Measurements from ENCODE around the gene GALNT13. TPM values are rescaled to one million over a fixed set of nuclear protein-coding genes. Genes with fewer than 3 reads are reported as not detected.

Gene GALNT13
- total and polyA plus RNA-seq, 2 donors (not counting 1 experiment from before 2014, with no cell fraction given) = 0.17 TPM; not detected in 1

- H3K4me2 ChIP-seq (ENCODE audit: extremely low read depth, insufficient read depth, low read length) = no peak overlapping the region
- H3K27ac ChIP-seq (ENCODE audit: insufficient read depth, low read length) = no peak overlapping the region
- no peaks in the 10 kb centered on the region for H3K79me2 ChIP-seq (ENCODE audit: control insufficient read depth, insufficient read depth, low read length)
- H4K20me1 ChIP-seq (ENCODE audit: control insufficient read depth, extremely low read depth, insufficient read depth, low read length) = no peaks in the 10 kb centered on the region
- no peaks in the 10 kb centered on the region for H3K4me1 ChIP-seq (ENCODE audit: control insufficient read depth, extremely low read depth, insufficient read depth, low read length)
- no peaks in the 10 kb centered on the region for H3K36me3 ChIP-seq (ENCODE audit: control insufficient read depth, insufficient read depth, low read length)
- peak in 1 of 2 donors; percentile 41 for DNase-seq (ENCODE audit: low read depth in 2 of 2)
- H3K4me3 ChIP-seq (replicated peaks in 1 of 4; ENCODE audit: control extremely low read depth in 1 of 4, insufficient read depth in 1 of 4, low read depth in 3 of 4, low read length in 4 of 4) = no peak overlapping the region
- H3K27me3 ChIP-seq (ENCODE audit: control insufficient read depth, insufficient read depth, low read length) = no peaks in the 10 kb centered on the region
- no peak overlapping the region for H2AFZ ChIP-seq (ENCODE audit: low read length)
- H3K9me3 ChIP-seq (ENCODE audit: control insufficient read depth, insufficient read depth, low read depth, low read length) = no peaks in the 10 kb centered on the region
- H3K9ac ChIP-seq (ENCODE audit: insufficient read depth, low read length) = no peak overlapping the region
- TF ChIP-seq EZH2 (IDR thresholded peaks at IDR 0.05; ENCODE audit: low read length, missing control alignments) = no peak
- TF ChIP-seq, protein P1, sequence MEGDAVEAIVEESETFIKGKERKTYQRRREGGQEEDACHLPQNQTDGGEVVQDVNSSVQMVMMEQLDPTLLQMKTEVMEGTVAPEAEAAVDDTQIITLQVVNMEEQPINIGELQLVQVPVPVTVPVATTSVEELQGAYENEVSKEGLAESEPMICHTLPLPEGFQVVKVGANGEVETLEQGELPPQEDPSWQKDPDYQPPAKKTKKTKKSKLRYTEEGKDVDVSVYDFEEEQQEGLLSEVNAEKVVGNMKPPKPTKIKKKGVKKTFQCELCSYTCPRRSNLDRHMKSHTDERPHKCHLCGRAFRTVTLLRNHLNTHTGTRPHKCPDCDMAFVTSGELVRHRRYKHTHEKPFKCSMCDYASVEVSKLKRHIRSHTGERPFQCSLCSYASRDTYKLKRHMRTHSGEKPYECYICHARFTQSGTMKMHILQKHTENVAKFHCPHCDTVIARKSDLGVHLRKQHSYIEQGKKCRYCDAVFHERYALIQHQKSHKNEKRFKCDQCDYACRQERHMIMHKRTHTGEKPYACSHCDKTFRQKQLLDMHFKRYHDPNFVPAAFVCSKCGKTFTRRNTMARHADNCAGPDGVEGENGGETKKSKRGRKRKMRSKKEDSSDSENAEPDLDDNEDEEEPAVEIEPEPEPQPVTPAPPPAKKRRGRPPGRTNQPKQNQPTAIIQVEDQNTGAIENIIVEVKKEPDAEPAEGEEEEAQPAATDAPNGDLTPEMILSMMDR (conservative IDR thresholded peaks at IDR 0.05 in 1 of 2, IDR thresholded peaks at IDR 0.05 in 1 of 2; ENCODE audit: low read depth in 1 of 2, low read length in 2 of 2) = no peak
Measured at GRCh38 chr2:154125891-154126290, 254.2 kb downstream of the GALNT13 start.

DNA sequence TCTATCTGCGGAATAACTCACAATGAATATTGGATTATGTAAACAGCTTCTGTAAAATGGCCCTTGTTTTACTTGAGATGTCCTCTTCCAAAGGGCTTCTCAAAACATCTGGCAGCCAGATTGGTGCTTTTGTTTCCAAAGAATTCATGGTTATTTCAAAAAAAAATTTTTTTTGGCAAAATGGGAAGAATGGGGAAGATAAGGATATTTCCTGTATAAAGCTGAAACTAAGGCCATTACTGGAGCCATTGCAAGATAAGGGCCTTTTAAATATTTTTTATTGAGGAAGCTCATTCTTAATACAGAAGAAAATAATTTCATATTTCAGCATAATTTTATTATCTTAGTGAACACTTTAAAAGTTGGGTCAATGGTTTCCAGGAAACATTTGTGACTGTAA lies 259.1 kb downstream of the GALNT13 start:
- Histone ChIP-seq H4K20me1 (ENCODE audit: control insufficient read depth, extremely low read depth, insufficient read depth, low read length) (no peaks in the 10 kb centered on the region), H3K4me2 (ENCODE audit: extremely low read depth, insufficient read depth, low read length) (no peak overlapping the region), H3K27me3 (ENCODE audit: control insufficient read depth, insufficient read depth, low read length) (no peaks in the 10 kb centered on the region), H3K79me2 (ENCODE audit: control insufficient read depth, insufficient read depth, low read length) (no peaks in the 10 kb centered on the region), H3K9me3 (ENCODE audit: control insufficient read depth, insufficient read depth, low read depth, low read length) (no peaks in the 10 kb centered on the region), H3K4me3 (replicated peaks in 1 of 4; ENCODE audit: control extremely low read depth in 1 of 4, insufficient read depth in 1 of 4, low read depth in 3 of 4, low read length in 4 of 4) (no peak overlapping the region), H3K27ac (ENCODE audit: insufficient read depth, low read length) (no peak overlapping the region), H3K9ac (ENCODE audit: insufficient read depth, low read length) (no peak overlapping the region), H2AFZ (ENCODE audit: low read length) (no peak overlapping the region), H3K4me1 (ENCODE audit: control insufficient read depth, extremely low read depth, insufficient read depth, low read length) (no peaks in the 10 kb centered on the region), H3K36me3 (ENCODE audit: control insufficient read depth, insufficient read depth, low read length) (no peaks in the 10 kb centered on the region)
- DNase-seq (ENCODE audit: low read depth in 2 of 2) = no peak
- no peak for TF ChIP-seq EZH2 (IDR thresholded peaks at IDR 0.05; ENCODE audit: low read length, missing control alignments)
- TF ChIP-seq, protein P1 (conservative IDR thresholded peaks at IDR 0.05 in 1 of 2, IDR thresholded peaks at IDR 0.05 in 1 of 2; ENCODE audit: low read depth in 1 of 2, low read length in 2 of 2) = no peak

GRCh38 chr2:154132827-154133226 lies 261.1 kb downstream of the GALNT13 start:
- Histone ChIP-seq H3K9me3 (ENCODE audit: control insufficient read depth, insufficient read depth, low read depth, low read length) (no peaks in the 10 kb centered on the region), H3K79me2 (ENCODE audit: control insufficient read depth, insufficient read depth, low read length) (no peaks in the 10 kb centered on the region), H3K36me3 (ENCODE audit: control insufficient read depth, insufficient read depth, low read length) (no peaks in the 10 kb centered on the region), H3K27me3 (ENCODE audit: control insufficient read depth, insufficient read depth, low read length) (no peaks in the 10 kb centered on the region), H3K4me1 (ENCODE audit: control insufficient read depth, extremely low read depth, insufficient read depth, low read length) (no peaks in the 10 kb centered on the region), H3K27ac (ENCODE audit: insufficient read depth, low read length) (no peak overlapping the region), H2AFZ (ENCODE audit: low read length) (no peak overlapping the region), H3K4me2 (ENCODE audit: extremely low read depth, insufficient read depth, low read length) (no peak overlapping the region), H4K20me1 (ENCODE audit: control insufficient read depth, extremely low read depth, insufficient read depth, low read length) (no peaks in the 10 kb centered on the region), H3K4me3 (replicated peaks in 1 of 4; ENCODE audit: control extremely low read depth in 1 of 4, insufficient read depth in 1 of 4, low read depth in 3 of 4, low read length in 4 of 4) (no peak overlapping the region), H3K9ac (ENCODE audit: insufficient read depth, low read length) (no peak overlapping the region)
- no peak for TF ChIP-seq EZH2 (IDR thresholded peaks at IDR 0.05; ENCODE audit: low read length, missing control alignments)
- TF ChIP-seq, protein P1 (conservative IDR thresholded peaks at IDR 0.05 in 1 of 2, IDR thresholded peaks at IDR 0.05 in 1 of 2; ENCODE audit: low read depth in 1 of 2, low read length in 2 of 2) = no peak
- DNase-seq (ENCODE audit: low read depth in 2 of 2) = no peak

Data from fibroblast of lung (primary cell).